Activated naive CD4-positive, alpha-beta T cell treated with anti-CD3 and anti-CD28 coated beads for 36 hours (primary cell): ENCODE measurements around the gene VPS26C. TPM values are rescaled to one million over a fixed set of nuclear protein-coding genes. Genes with fewer than 3 reads are reported as not detected.
A peak's percentile ranks its signal among the peaks of the same experiment; 100 is the strongest.
"Not testable (repeated sequence)": the region's sequence is repeated elsewhere in the genome, so short reads cannot be mapped to it uniquely, and the experiment has no call there.

Source experiments
- CTCF ChIA-PET: fragments of 350-600 bp; sonication (Branson Sonifier 250); formaldehyde crosslinking; loops from one replicate; lab custom pipeline; 2021; ENCODE audit warnings: antibody characterized with exemption; lab: Charles Lee
- DNase-seq: peaks from one replicate; pipeline ENCODE4 v3.0.0-alpha.2; 2020
- H3K27ac Mint-ChIP-seq: one replicate; pipeline ENCODE4 v1.8.0; 2021; ENCODE audit warnings: mild to moderate bottlenecking, mixed read lengths
- H3K27me3 Mint-ChIP-seq: one replicate; pipeline ENCODE4 v1.8.0; 2021; ENCODE audit warnings: low read depth, mixed read lengths
- H3K36me3 Mint-ChIP-seq: one replicate; pipeline ENCODE4 v1.8.0; 2021; ENCODE audit warnings: low read depth, mixed read lengths
- H3K4me1 Mint-ChIP-seq: one replicate; pipeline ENCODE4 v1.8.0; 2021; ENCODE audit warnings: low read depth, mixed read lengths
- H3K4me3 Mint-ChIP-seq: one replicate; pipeline ENCODE4 v1.8.0; 2021; ENCODE audit warnings: mild to moderate bottlenecking, moderate library complexity, mixed read lengths
- H3K9me3 Mint-ChIP-seq: one replicate; pipeline ENCODE4 v1.8.0; 2021; ENCODE audit warnings: mixed read lengths
- intact Hi-C: fragments of 100-400 bp; cut with micrococcal nuclease; formaldehyde crosslinking; loops from one replicate; pipeline ENCODE4 v1.15.1; 2023
- total RNA-seq, 2 experiments: library from RNA; stranded (reverse); gene quantifications; one replicate each; pipeline ENCODE4 v1.2.3, GENCODE V29; 2021

The VPS26C gene
- total RNA-seq, 2 experiments from 2014 or later, result 50.1 to 51.0 TPM

DNA sequence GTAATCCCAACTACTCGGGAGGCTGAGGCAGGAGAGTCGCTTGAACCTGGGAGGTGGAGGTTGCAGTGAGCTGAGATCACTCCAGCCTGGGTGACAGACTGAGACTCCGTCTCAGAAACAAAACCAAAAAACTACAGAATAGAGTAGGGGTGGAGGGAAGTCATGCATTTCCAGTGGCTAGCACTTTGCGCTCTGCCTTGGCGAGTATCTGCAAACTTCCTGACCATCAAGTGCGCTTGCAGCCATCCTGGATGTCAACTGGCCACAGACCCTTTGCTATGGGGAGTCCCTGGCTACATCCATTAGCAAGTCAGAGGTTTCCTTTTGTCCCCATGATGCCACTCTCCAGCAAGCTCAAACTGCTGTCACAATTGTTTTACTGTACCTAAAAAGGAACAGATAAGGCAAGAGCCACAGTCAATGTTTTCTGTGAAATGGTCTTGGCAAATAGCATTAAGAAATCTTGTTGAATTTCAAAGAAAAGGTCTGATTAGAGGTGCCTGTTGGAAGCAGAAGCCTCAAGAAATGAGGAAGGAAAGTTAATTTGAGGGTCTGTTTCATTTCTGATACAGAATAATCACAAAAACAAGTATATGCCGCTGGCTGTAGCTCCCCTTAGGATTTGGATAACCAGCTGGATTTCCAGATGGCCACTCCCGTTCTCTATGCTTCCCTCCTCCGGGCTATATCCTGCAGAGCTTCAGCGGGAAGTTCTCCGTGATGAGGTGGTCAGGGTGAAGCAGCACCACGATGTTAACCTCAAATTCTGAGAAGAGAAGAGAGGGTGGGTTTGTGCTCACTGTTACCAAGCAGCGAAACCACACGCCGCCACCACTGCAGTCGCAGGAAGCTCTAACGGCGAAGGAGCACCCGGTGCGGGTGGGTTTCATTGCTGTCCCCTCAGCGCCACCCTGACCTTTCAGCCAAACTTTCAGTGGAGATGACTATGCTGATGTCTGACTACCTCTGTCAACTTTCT, 42.0 kb downstream of the VPS26C start:
- CTCF ChIA-PET, result interaction anchor here (0.6 kb wide), 1 partner anchor 63 kb away, joined by 3 read pairs; no protein-coding TSS in a partner anchor
- H3K9me3 Mint-ChIP-seq, result peaks cover 2% of the 10 kb centered on the region
- intact Hi-C loops, result loop anchor here (5.0 kb wide), 2 partner anchors 272 to 357 kb away; no protein-coding TSS in a partner anchor
- H3K27ac Mint-ChIP-seq, result peak overlapping the region; percentile 75
- peaks cover 45% of the 10 kb centered on the region for H3K36me3 Mint-ChIP-seq
- peaks cover 48% of the 10 kb centered on the region for H3K4me1 Mint-ChIP-seq
- DNase-seq, result peak; percentile 74
- peak overlapping the region; percentile 59 for H3K4me3 Mint-ChIP-seq
- no peaks in the 10 kb centered on the region for H3K27me3 Mint-ChIP-seq

DNA sequence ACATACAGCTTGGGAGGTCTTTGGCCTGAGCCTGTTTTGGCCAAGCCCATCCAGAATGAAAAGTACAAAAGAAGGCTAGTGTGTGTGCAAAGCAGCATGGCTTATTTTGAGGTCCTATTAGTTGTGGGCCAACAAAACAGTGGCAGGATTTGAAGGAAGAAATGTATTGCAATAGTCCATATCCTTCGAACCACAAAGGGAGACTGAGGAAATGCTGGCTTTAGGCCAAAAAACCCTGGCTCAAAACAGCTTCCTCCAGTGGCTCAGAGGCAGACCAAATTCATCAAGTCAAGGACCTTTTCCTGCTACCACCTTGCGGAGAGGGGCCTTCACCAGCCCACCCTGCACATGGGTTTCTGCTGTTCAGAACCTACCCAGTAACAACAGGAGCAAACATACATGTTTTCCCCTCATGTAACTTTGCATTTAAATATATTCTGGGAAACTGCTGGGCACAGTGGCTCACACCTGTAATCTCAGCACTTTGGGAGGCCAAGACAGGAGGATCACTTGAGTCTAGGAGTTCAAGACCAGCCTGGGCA, 43.3 kb downstream of the VPS26C start:
- peaks cover 48% of the 10 kb centered on the region for H3K36me3 Mint-ChIP-seq
- CTCF ChIA-PET, result no interaction called here
- peaks cover 2% of the 10 kb centered on the region for H3K9me3 Mint-ChIP-seq
- H3K27me3 Mint-ChIP-seq, result no peaks in the 10 kb centered on the region
- H3K27ac Mint-ChIP-seq, result peak overlapping the region; percentile 50
- H3K4me1 Mint-ChIP-seq, result peaks cover 55% of the 10 kb centered on the region
- no peak for DNase-seq
- H3K4me3 Mint-ChIP-seq, result no peak overlapping the region
- intact Hi-C loops, result loop anchor here (5.0 kb wide), 2 partner anchors 273 to 358 kb away; no protein-coding TSS in a partner anchor

DNA sequence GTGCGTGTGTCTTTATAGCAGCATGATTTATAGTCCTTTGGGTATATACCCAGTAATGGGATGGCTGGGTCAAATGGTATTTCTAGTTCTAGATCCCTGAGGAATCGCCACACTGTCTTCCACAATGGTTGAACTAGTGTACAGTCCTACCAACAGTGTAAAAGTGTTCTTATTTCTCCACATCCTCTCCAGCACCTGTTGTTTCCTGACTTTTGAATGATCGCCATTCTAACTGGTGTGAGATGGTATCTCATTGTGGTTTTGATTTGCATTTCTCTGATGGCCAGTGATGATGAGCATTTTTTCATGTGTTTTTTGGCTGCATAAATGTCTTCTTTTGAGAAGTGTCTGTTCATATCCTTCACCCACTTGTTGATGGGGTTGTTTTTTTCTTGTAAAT, 44.9 kb downstream of the VPS26C start:
- Mint-ChIP-seq H3K36me3 (peaks cover 45% of the 10 kb centered on the region), H3K4me3 (peak overlapping the region; percentile 66), H3K4me1 (peaks cover 55% of the 10 kb centered on the region), H3K27ac (peak overlapping the region; percentile 97)
- H3K27me3 Mint-ChIP-seq, H3K9me3 Mint-ChIP-seq, DNase-seq, CTCF ChIA-PET: not testable (repeated sequence)
- intact Hi-C loops, result loop anchor here (5.0 kb wide), 2 partner anchors 275 to 360 kb away; no protein-coding TSS in a partner anchor

DNA sequence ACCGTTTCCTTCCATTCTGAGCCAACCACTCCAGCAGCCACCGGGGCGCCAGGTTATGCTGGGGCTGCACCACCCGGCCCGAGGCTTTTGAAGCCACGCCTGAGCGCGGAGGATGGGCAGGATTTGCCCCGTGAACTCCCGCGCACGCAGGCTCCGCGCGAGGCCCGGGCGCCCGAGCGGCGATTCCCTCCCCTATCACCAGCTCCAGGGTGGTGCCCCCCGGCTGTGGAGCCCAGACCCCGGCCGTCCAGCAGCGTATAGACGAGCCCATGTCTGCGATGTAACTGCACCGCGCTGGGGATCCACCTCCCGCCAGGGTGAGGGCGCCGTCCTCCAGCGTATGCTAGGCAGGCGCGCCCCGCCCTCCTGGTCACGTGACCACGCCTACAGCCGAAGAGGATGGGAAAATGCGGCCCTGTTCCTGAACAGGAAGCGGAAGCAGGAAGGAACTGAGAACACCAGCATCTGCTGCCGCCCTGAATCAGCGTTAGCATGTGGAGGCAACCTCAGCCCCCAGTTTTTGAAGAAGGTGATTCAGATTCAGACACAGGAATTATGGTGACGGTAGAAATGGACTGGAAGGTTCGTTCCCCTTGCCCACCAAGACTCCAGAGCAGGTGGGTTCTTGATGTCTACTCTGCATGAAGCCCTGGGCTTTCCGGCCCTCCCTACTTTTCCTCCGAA, 46.0 kb downstream of the VPS26C start:
- Mint-ChIP-seq H3K36me3 (peaks cover 37% of the 10 kb centered on the region), H3K4me1 (peaks cover 52% of the 10 kb centered on the region)

DNA sequence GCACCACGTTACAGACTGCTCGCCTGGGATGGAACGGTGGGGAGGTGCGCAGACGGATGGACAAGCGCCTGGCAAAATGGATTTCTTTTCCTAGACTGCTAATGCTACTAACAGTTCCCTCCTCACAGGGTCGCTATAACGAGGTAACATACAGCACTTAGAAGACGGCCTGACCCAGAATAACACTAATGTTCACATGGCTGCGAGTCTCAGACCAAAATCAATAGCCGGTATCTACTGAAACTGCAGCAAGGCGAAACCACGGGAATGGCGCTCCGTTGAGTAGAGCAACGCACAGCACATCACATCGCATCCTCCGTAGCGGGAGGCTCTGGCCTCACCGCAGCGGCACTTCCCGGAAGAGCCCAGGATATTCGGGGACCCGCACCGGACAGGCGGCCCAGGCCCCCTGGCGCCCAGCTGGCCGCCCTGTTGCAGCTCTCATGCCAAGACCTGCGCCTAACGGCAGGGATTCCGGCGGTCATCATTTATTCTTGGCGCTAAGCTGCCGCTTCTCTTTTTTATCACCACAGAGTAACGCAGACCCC, 46.6 kb downstream of the VPS26C start:
- CTCF ChIA-PET, result interaction anchor here (1.1 to 1.4 kb wide), 4 partner anchors 12 to 243 kb away, joined by 3 to 5 read pairs (median 4); no protein-coding TSS in a partner anchor
- intact Hi-C loops, result loop anchor here (2.0 to 5.0 kb wide), 6 partner anchors 36 to 362 kb away; partner anchors contain the start of genes DYRK1A, PIGP and TTC3
- Mint-ChIP-seq H3K4me3 (peak overlapping the region; percentile 88), H3K36me3 (peaks cover 30% of the 10 kb centered on the region), H3K27me3 (no peaks in the 10 kb centered on the region), H3K27ac (peak overlapping the region; percentile 97), H3K9me3 (peaks cover 2% of the 10 kb centered on the region), H3K4me1 (peaks cover 46% of the 10 kb centered on the region)
- DNase-seq, result peak; percentile 49

More for the DNA sequence above, 46.0 kb downstream of the VPS26C start:
- H3K9me3 Mint-ChIP-seq, result peaks cover 2% of the 10 kb centered on the region
- peak overlapping the region; percentile 88 for H3K4me3 Mint-ChIP-seq
- no peaks in the 10 kb centered on the region for H3K27me3 Mint-ChIP-seq
- intact Hi-C loops, result loop anchor here (1.0 to 5.0 kb wide), 12 partner anchors 36 to 421 kb away; partner anchors contain the start of genes DYRK1A, PIGP, TTC3 and VPS26C
- peak; percentile 98 for DNase-seq
- CTCF ChIA-PET, result interaction anchor here (1.1 to 1.4 kb wide), 3 partner anchors 11 to 17 kb away, joined by 3 to 5 read pairs (median 4); no protein-coding TSS in a partner anchor
- H3K27ac Mint-ChIP-seq, result peak overlapping the region; percentile 97

DNA sequence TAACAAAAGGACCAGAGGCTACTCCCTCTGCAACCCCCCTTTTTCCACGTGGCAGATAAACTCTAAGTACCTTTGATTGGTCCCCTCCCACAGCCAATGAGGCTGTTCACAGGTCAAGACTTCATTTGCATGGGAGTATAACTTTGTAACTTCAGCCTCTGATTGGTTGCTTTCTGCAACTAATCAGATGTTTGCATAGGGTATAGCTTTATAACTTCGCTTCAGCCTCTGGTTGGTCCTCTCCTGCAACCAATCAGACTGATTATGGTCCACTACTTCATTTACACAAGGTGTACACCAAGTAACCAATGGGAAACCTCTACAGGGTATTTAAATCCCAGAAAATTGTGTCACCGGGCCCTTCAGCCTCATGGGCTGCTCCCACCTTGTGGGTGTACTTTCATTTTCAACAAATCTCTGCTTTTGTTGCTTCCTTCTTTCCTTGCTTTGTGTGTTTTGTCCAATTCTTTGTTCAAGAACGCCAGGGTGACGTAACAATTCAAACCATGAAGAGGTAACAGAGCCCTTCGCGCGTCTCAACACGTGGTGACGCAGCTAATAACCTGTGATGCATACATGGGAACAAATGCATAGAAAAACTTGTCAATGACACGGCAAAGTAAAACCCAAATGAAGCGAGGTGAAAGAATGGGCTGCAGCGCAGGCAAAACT, 47.2 kb downstream of the VPS26C start:
- DNase-seq, result peak; percentile 39
- Mint-ChIP-seq H3K4me3 (peak overlapping the region; percentile 88), H3K9me3 (peaks cover 2% of the 10 kb centered on the region), H3K27me3 (no peaks in the 10 kb centered on the region), H3K36me3 (peaks cover 24% of the 10 kb centered on the region), H3K27ac (peak overlapping the region; percentile 97), H3K4me1 (peaks cover 40% of the 10 kb centered on the region)
- CTCF ChIA-PET, result interaction anchor here (0.5 to 1.4 kb wide), 6 partner anchors 12 to 243 kb away, joined by 3 to 4 read pairs (median 3); no protein-coding TSS in a partner anchor
- intact Hi-C loops, result loop anchor here (2.0 to 5.0 kb wide), 6 partner anchors 35 to 362 kb away; partner anchors contain the start of genes DYRK1A, PIGP and TTC3

DNA sequence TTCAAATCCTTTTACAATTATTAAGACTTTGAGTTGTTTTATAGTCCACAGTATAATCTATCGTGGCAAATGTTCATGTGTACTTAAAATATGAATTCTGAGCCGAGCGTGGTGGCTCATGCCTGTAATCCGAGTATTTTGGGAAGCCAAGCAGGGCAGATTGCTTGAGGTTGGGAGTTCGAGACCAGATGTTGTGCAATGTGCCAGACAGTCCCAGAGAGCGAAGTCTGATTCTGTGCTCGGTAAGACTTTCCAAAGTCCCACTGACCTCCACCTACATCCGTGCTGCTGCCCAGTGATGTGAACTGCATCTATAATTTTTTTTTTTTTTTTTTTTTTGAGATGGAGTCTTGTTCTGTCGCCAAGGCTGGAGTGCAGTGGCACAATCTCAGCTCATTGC, 52.2 kb downstream of the VPS26C start:
- CTCF ChIA-PET, result no interaction called here
- Mint-ChIP-seq H3K4me3 (no peak overlapping the region), H3K36me3 (peaks cover 5% of the 10 kb centered on the region), H3K4me1 (peaks cover 4% of the 10 kb centered on the region), H3K27ac (no peak overlapping the region), H3K27me3 (no peaks in the 10 kb centered on the region), H3K9me3 (peaks cover 6% of the 10 kb centered on the region)
- intact Hi-C loops, result no loop called here
- no peak for DNase-seq

DNA sequence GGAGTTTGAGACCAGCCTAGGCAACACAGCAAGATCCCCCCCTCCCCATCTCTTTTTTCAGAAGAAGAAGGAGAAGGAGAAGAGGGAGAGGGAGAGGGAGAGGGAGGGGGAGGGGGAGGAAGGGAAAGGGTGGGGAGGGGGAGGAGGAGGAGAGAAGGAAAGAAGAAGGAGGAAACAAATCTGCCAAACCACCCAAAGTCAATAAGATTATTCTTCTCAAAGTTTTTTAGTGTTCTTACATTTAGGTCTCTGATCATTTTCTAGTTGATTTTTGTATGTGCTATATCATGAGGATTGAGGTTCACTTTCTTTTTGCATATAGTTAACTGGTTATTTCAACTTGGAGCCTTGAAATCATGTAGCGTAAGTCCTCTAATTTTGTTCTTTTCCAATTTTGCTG, 56.3 kb downstream of the VPS26C start:
- intact Hi-C loops, result no loop called here
- Mint-ChIP-seq H3K27me3 (no peaks in the 10 kb centered on the region), H3K36me3 (peaks cover 2% of the 10 kb centered on the region), H3K9me3 (peaks cover 10% of the 10 kb centered on the region), H3K4me1 (peaks cover 17% of the 10 kb centered on the region), H3K27ac (no peak overlapping the region), H3K4me3 (no peak overlapping the region)
- no peak for DNase-seq
- CTCF ChIA-PET, result no interaction called here

DNA sequence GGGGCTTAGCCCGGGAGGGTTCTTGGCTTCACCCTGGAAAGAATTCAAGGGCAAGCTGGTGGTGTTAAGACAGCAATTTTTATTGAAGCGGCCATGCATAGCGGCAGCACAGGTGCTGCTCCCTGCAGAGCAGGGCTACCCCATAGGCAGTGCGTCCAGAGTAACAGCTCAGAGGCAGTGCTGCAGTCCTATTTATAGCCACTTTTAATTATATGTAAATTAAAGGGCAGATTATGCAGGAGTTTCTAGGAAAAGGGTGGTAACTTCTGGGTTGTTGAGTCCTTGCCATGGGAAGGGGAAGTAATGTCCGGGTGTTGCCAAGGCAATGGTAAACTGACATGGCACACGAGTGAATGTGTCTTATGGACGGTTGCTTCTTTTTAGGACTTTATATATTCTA, 57.0 kb downstream of the VPS26C start:
- Mint-ChIP-seq H3K36me3 (peaks cover 2% of the 10 kb centered on the region), H3K4me1 (peaks cover 17% of the 10 kb centered on the region), H3K27me3 (no peaks in the 10 kb centered on the region), H3K9me3 (peaks cover 10% of the 10 kb centered on the region), H3K4me3 (no peak overlapping the region), H3K27ac (no peak overlapping the region)
- intact Hi-C loops, result no loop called here
- DNase-seq, result no peak
- CTCF ChIA-PET, result no interaction called here

DNA sequence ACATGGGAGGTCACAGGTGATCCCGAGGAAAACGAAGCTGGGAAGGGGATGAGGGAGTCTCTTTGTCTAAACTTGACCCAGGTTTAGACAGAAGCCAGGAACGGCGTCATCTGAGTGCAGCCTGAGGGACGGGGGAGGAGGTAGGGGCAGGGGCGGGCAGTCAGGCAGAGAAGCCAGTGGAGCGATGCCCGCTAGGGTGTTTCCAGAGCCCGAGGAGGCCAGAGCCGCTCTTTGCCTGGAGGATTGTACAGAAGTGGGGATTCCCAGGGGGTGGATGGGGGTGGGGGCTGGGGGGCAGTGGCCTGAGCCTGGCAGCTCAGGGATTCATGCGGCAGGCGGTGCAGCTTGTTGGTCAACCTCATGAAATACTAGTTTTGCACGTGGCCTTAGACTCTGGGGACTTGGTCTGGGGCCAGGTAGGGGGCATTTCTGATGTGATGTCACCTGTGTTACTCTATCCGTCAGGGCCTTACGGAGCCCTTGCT, 58.4 kb downstream of the VPS26C start:
- H3K27ac Mint-ChIP-seq, result no peak overlapping the region
- H3K36me3 Mint-ChIP-seq, result peaks cover 4% of the 10 kb centered on the region
- no peaks in the 10 kb centered on the region for H3K27me3 Mint-ChIP-seq
- DNase-seq, result no peak
- intact Hi-C loops, result no loop called here
- H3K4me3 Mint-ChIP-seq, result no peak overlapping the region
- H3K9me3 Mint-ChIP-seq, result peaks cover 10% of the 10 kb centered on the region
- peaks cover 17% of the 10 kb centered on the region for H3K4me1 Mint-ChIP-seq
- CTCF ChIA-PET, result interaction anchor here (1.2 to 1.3 kb wide), 3 partner anchors 9 to 24 kb away, joined by 3 to 5 read pairs (median 4); no protein-coding TSS in a partner anchor
